K562 (cell line): ENCODE results near the gene ATF6B. TPM values are rescaled to one million over a fixed set of nuclear protein-coding genes. Genes with fewer than 3 reads are reported as not detected.

ENCODE experiments used
- CSDE1 ChIP-seq, 2 experiments: fragments of 450-650 bp; IDR thresholded peaks; 2 replicates each; pipeline ENCODE4 v1.6.1; 2016; ENCODE audit warnings: mild to moderate bottlenecking in 1 of 2
- FOXK2 ChIP-seq, 2 experiments: fragments of 450-650 bp; IDR thresholded peaks in 1 of 2; conservative IDR thresholded peaks in 1 of 2; 2 replicates each; pipeline ENCODE4 v1.6.1; 2016; ENCODE audit warnings: low read depth in 2 of 2, mild to moderate bottlenecking in 1 of 2
- LARP7 ChIP-seq: fragments of 450-650 bp; IDR thresholded peaks from 2 replicates; pipeline ENCODE4 v1.6.1; 2016
- POLR3G ChIP-seq: IDR thresholded peaks from 2 replicates; pipeline ENCODE4 v1.6.1; 2011; ENCODE audit not compliant: insufficient read length, insufficient replicate concordance; ENCODE audit errors: extremely low read depth
- ZMIZ1 ChIP-seq, 2 experiments: fragments of 150-350 bp in 1 of 2; IDR thresholded peaks; 2 replicates each; pipeline ENCODE4 v1.6.1; 2012 to 2016; ENCODE audit warnings: low read depth in 2 of 2, low read length in 2 of 2, mild to moderate bottlenecking in 1 of 2, moderate library complexity in 1 of 2
- ZNF699 ChIP-seq: fragments of 250-450 bp; sonication (Bioruptor Pico); IDR thresholded peaks from 2 replicates; pipeline ENCODE4 v1.8.0; 2021; ENCODE audit warnings: mild to moderate bottlenecking, moderate library complexity; ENCODE audit not compliant: insufficient replicate concordance
- polyA plus RNA-seq, 8 experiments: library from polyadenylated mRNA; depleted of rRNA in 4 of 8; stranded (reverse) in 5 of 8; unstranded in 3 of 8; fragments of >200 nt; fragmentation: Nextera tagmentation in 2 of 8; fragmentation: Illumina TruSeq in 1 of 8; extraction: Ambion mirVana in 2 of 8; extraction: Trizol in 1 of 8; gene quantifications; 2 replicates each; pipeline versions ENCODE4 v1.2.1 to v1.2.3, GENCODE V29; 2011 to 2014; ENCODE audit warnings: inconsistent platforms in 1 of 8, missing spikeins in 1 of 8
- total RNA-seq, 7 experiments: library from RNA; depleted of rRNA in 6 of 7; stranded (reverse); fragments of >200 nt in 6 of 7; fragmentation: Illumina TruSeq in 2 of 7; extraction: Trizol in 2 of 7; gene quantifications; 2 replicates each; pipeline versions ENCODE4 v1.2.1 to v1.2.3, GENCODE V29; 2011 to 2021; ENCODE audit warnings: low replicate concordance in 1 of 7
- TF ChIP-seq, protein P1 (sequence below): fragments of 200-800 bp; sonication (Bioruptor generic); IDR thresholded peaks from 2 replicates; pipeline ENCODE4 v1.6.1; 2017; ENCODE audit warnings: missing genetic modification characterization, missing compliant biosample characterization
- TF ChIP-seq, protein P2 (sequence below): IDR thresholded peaks from 3 replicates; pipeline ENCODE4 v1.6.1; 2011; ENCODE audit warnings: borderline replicate concordance, mild to moderate bottlenecking, moderate library complexity; ENCODE audit not compliant: insufficient read length; ENCODE audit errors: extremely low read depth
- TF ChIP-seq, protein P3 (sequence below), 3 experiments: fragments of 200-800 bp in 1 of 3; sonication (Bioruptor generic) in 1 of 3; sonication (generic) in 1 of 3; formaldehyde crosslinking in 1 of 3; IDR thresholded peaks; 2 replicates each; pipeline versions ENCODE4 v1.6.1 to v1.8.0; 2016 to 2022; ENCODE audit warnings: mild to moderate bottlenecking in 2 of 3, missing compliant biosample characterization in 2 of 3, missing genetic modification characterization in 2 of 3, missing genetic modification reagents in 1 of 3
- TF ChIP-seq, protein P4 (sequence below): sonication (generic); formaldehyde crosslinking; IDR thresholded peaks from 2 replicates; pipeline ENCODE4 v1.8.0; 2022; ENCODE audit warnings: mild to moderate bottlenecking, missing genetic modification reagents
- TF ChIP-seq, protein P5 (sequence below): fragments of 250-450 bp; sonication (Bioruptor Pico); IDR thresholded peaks from 2 replicates; pipeline ENCODE4 v1.8.0; 2022; ENCODE audit warnings: inconsistent platforms, mild to moderate bottlenecking, moderate library complexity, borderline replicate concordance

ATF6B gene
- total and polyA plus RNA-seq, 9 of the 15 experiments (the other 6 are each of a cell fraction or from before 2014, with no cell fraction given), result 20.7 to 131 (median 31.7) TPM

GRCh38 chr6:32153564-32154513 is 25.8 kb upstream of the ATF6B start, which contains the start of gene PPT2 (continued):
- TF ChIP-seq FOXK2 (conservative IDR thresholded peaks at IDR 0.05 in 1 of 2, IDR thresholded peaks at IDR 0.05 in 1 of 2; ENCODE audit: low read depth in 2 of 2), result peak; percentile 97 to 99
- TF ChIP-seq POLR3G, result no peak
- no peak for TF ChIP-seq ZNF699 (CRISPR knock-in tag)
- TF ChIP-seq CSDE1 (IDR thresholded peaks at IDR 0.05), result peak in 1 of 2 experiments; percentile 76; a peak in 2 of 4 replicates
- TF ChIP-seq, protein P1, sequence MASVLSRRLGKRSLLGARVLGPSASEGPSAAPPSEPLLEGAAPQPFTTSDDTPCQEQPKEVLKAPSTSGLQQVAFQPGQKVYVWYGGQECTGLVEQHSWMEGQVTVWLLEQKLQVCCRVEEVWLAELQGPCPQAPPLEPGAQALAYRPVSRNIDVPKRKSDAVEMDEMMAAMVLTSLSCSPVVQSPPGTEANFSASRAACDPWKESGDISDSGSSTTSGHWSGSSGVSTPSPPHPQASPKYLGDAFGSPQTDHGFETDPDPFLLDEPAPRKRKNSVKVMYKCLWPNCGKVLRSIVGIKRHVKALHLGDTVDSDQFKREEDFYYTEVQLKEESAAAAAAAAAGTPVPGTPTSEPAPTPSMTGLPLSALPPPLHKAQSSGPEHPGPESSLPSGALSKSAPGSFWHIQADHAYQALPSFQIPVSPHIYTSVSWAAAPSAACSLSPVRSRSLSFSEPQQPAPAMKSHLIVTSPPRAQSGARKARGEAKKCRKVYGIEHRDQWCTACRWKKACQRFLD (CRISPR knock-in tag), result peak; percentile 77; the same call in 1 of the 2 replicates
- TF ChIP-seq, protein P2, sequence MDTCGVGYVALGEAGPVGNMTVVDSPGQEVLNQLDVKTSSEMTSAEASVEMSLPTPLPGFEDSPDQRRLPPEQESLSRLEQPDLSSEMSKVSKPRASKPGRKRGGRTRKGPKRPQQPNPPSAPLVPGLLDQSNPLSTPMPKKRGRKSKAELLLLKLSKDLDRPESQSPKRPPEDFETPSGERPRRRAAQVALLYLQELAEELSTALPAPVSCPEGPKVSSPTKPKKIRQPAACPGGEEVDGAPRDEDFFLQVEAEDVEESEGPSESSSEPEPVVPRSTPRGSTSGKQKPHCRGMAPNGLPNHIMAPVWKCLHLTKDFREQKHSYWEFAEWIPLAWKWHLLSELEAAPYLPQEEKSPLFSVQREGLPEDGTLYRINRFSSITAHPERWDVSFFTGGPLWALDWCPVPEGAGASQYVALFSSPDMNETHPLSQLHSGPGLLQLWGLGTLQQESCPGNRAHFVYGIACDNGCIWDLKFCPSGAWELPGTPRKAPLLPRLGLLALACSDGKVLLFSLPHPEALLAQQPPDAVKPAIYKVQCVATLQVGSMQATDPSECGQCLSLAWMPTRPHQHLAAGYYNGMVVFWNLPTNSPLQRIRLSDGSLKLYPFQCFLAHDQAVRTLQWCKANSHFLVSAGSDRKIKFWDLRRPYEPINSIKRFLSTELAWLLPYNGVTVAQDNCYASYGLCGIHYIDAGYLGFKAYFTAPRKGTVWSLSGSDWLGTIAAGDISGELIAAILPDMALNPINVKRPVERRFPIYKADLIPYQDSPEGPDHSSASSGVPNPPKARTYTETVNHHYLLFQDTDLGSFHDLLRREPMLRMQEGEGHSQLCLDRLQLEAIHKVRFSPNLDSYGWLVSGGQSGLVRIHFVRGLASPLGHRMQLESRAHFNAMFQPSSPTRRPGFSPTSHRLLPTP, result no peak
- TF ChIP-seq, protein P3, sequence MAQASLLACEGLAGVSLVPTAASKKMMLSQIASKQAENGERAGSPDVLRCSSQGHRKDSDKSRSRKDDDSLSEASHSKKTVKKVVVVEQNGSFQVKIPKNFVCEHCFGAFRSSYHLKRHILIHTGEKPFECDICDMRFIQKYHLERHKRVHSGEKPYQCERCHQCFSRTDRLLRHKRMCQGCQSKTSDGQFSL (CRISPR knock-in tag; IDR thresholded peaks at IDR 0.05), result peak; percentile 94
- TF ChIP-seq, protein P3 (tag; IDR thresholded peaks at IDR 0.05), result no peak
- TF ChIP-seq, protein P4, sequence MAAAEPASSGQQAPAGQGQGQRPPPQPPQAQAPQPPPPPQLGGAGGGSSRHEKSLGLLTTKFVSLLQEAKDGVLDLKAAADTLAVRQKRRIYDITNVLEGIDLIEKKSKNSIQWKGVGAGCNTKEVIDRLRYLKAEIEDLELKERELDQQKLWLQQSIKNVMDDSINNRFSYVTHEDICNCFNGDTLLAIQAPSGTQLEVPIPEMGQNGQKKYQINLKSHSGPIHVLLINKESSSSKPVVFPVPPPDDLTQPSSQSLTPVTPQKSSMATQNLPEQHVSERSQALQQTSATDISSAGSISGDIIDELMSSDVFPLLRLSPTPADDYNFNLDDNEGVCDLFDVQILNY (CRISPR knock-in tag), result peak; percentile 63; the same call in 1 of the 2 replicates
- peak in 1 of 2 experiments; percentile 9; a peak in 1 of 4 replicates for TF ChIP-seq ZMIZ1 (IDR thresholded peaks at IDR 0.05; ENCODE audit: low read depth in 2 of 2, low read length in 2 of 2)
- 0 out of 2 replicates have a peak, but pooled peaks have one; percentile 69 for TF ChIP-seq LARP7
- TF ChIP-seq, protein P5, sequence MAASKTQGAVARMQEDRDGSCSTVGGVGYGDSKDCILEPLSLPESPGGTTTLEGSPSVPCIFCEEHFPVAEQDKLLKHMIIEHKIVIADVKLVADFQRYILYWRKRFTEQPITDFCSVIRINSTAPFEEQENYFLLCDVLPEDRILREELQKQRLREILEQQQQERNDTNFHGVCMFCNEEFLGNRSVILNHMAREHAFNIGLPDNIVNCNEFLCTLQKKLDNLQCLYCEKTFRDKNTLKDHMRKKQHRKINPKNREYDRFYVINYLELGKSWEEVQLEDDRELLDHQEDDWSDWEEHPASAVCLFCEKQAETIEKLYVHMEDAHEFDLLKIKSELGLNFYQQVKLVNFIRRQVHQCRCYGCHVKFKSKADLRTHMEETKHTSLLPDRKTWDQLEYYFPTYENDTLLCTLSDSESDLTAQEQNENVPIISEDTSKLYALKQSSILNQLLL (CRISPR knock-in tag), result no peak
